DND-41 (cell line): ENCODE measurements around the gene NGLY1.

Experiments
- ATAC-seq: fragments of 200-7000 bp; cut with Tn5 transposase; 3 replicates; pipeline ENCODE4 v1.9.1; 2021; ENCODE audit warnings: low read depth; ENCODE audit not compliant: insufficient read depth
- DNase-seq: peaks from one replicate; pipeline ENCODE4 v3.0.0-alpha.2; 2020
- H2AFZ ChIP-seq: 2 replicates; pipeline ENCODE4 v1.6.0; 2012; ENCODE audit warnings: low read depth, low read length
- H3K27ac ChIP-seq: 2 replicates; pipeline ENCODE4 v1.5.1; 2012; ENCODE audit warnings: low read length, inconsistent platforms
- H3K27me3 ChIP-seq: fragments of 200-600 bp; sonication (generic); 2 replicates; pipeline ENCODE4 v1.6.0; 2012; ENCODE audit warnings: low read length, mild to moderate bottlenecking, inconsistent platforms; ENCODE audit not compliant: insufficient read depth, poor library complexity
- H3K36me3 ChIP-seq: 2 replicates; pipeline ENCODE4 v1.5.1; 2012; ENCODE audit warnings: low read length, inconsistent platforms; ENCODE audit not compliant: insufficient read depth
- H3K4me1 ChIP-seq: 2 replicates; pipeline ENCODE4 v1.5.1; 2012; ENCODE audit warnings: mild to moderate bottlenecking, low read length; ENCODE audit not compliant: insufficient read depth
- H3K4me2 ChIP-seq: 2 replicates; pipeline ENCODE4 v1.6.0; 2012; ENCODE audit warnings: mild to moderate bottlenecking, moderate library complexity, low read length, inconsistent platforms; ENCODE audit not compliant: insufficient read depth
- H3K4me3 ChIP-seq, 2 experiments: fragments of 200-600 bp in 1 of 2; shearing (Covaris generic) in 1 of 2; 2 replicates each; pipeline ENCODE4 v1.5.1; 2012 to 2016; ENCODE audit warnings: inconsistent platforms in 2 of 2, low read length in 2 of 2, mild to moderate bottlenecking in 2 of 2, low read depth in 1 of 2, moderate library complexity in 1 of 2
- H3K79me2 ChIP-seq: 2 replicates; pipeline ENCODE4 v1.6.0; 2012; ENCODE audit warnings: low read length, inconsistent platforms; ENCODE audit not compliant: insufficient read depth
- H3K9ac ChIP-seq: 2 replicates; pipeline ENCODE4 v1.6.0; 2012; ENCODE audit warnings: low read depth, mild to moderate bottlenecking, inconsistent platforms, low read length, moderate library complexity
- H3K9me3 ChIP-seq: 2 replicates; pipeline ENCODE4 v1.5.1; 2012; ENCODE audit warnings: low read length, moderate library complexity, mild to moderate bottlenecking, inconsistent platforms; ENCODE audit not compliant: insufficient read depth, severe bottlenecking
- H4K20me1 ChIP-seq: 2 replicates; pipeline ENCODE4 v1.6.0; 2012; ENCODE audit warnings: low read length; ENCODE audit not compliant: insufficient read depth
- CTCF ChIP-seq: IDR thresholded peaks from 2 replicates; pipeline ENCODE4 v1.5.1; 2012; ENCODE audit warnings: borderline replicate concordance, low read length, moderate library complexity, mild to moderate bottlenecking; ENCODE audit not compliant: poor library complexity, severe bottlenecking; ENCODE audit errors: extremely low read depth
- EZH2 ChIP-seq: IDR thresholded peaks from 3 replicates; pipeline ENCODE4 v1.6.1; 2012; ENCODE audit warnings: borderline replicate concordance, low read depth, mild to moderate bottlenecking, moderate library complexity, low read length, inconsistent platforms; ENCODE audit not compliant: severe bottlenecking

NGLY1 gene

DNA sequence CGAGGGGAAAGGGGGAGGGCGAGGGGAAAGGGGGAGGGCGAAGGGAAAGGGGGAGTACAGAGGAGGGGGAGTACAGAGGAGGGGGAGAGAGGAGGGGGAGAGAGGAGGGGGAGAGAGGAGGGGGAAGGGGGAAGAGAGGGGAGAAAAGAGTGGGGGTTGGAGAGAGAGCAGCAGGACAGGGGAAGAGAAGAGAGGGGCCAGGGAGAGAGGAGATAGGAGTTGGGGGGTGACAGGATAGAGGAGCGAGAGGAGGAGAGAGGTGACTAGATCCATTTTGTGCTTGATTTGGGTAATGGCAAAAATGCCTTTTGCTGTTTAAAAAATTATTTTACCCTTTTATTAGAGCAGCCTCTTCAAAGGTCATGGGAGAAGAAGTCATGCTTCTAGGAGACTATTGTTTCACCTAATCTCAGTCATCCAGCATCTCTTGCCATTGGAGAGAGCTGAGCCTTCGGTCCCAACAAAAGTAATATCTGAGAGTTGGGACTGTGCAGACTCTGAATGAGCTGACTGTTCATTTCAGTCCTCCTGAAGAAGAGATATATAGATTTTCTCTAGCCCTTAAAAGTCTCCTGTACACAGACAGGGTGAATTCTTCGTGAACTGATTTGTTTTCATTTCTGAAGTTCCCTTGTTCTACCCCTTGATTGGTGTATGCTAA, 103.5 kb downstream of the NGLY1 start:
- H3K79me2 ChIP-seq: no peaks in the 10 kb centered on the region
- no peaks in the 10 kb centered on the region for H3K9me3 ChIP-seq
- no peak for TF ChIP-seq EZH2
- TF ChIP-seq CTCF: no peak
- no peaks in the 10 kb centered on the region for H4K20me1 ChIP-seq
- no peak overlapping the region for H3K27ac ChIP-seq
- H3K9ac ChIP-seq: no peak overlapping the region
- H3K27me3 ChIP-seq: no peaks in the 10 kb centered on the region
- H3K4me1 ChIP-seq: no peaks in the 10 kb centered on the region
- no peaks in the 10 kb centered on the region for H3K36me3 ChIP-seq
- no peak overlapping the region for H2AFZ ChIP-seq
- ATAC-seq: no peak
- no peak for DNase-seq
- no peak overlapping the region for H3K4me2 ChIP-seq
- H3K4me3 ChIP-seq: no peak overlapping the region

GRCh38 chr3:25679166-25679565, 104.1 kb downstream of the NGLY1 start:
- Histone ChIP-seq H3K36me3 (no peaks in the 10 kb centered on the region), H3K27ac (no peak overlapping the region), H4K20me1 (no peaks in the 10 kb centered on the region), H3K9me3 (peaks cover under 1% of the 10 kb centered on the region), H3K79me2 (no peaks in the 10 kb centered on the region), H3K9ac (no peak overlapping the region), H2AFZ (no peak overlapping the region), H3K4me3 (no peak overlapping the region), H3K4me1 (no peaks in the 10 kb centered on the region), H3K4me2 (no peak overlapping the region), H3K27me3 (no peaks in the 10 kb centered on the region)
- ATAC-seq (no peak), DNase-seq (no peak)
- no peak for TF ChIP-seq CTCF
- no peak for TF ChIP-seq EZH2

DNA sequence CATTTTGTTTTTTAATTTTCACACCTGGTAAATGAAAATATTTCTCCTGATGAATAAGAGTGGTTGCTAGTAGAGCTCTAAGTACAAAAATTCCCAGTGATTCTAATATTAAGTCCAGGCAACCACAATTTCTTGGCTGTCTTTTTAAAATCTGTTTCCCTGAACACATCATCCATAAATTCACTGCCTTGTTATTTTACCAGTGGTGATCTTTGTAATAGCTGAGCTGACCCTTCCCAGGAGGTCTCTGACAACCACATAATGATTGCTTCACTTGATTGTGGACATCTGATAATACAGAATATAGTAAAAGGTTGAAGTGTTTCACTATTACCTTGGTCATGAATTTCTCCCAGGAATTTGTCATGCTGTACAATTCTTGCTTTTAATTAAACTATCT, 104.7 kb downstream of the NGLY1 start:
- H3K79me2 ChIP-seq: no peaks in the 10 kb centered on the region
- H3K9ac ChIP-seq: no peak overlapping the region
- peaks cover 6% of the 10 kb centered on the region for H3K9me3 ChIP-seq
- no peak overlapping the region for H2AFZ ChIP-seq
- H3K4me1 ChIP-seq: no peaks in the 10 kb centered on the region
- H3K36me3 ChIP-seq: peaks cover 4% of the 10 kb centered on the region; the same call in 1 of the 2 replicates
- H4K20me1 ChIP-seq: no peaks in the 10 kb centered on the region
- H3K4me2 ChIP-seq: no peak overlapping the region
- H3K27me3 ChIP-seq: no peaks in the 10 kb centered on the region
- no peak overlapping the region for H3K4me3 ChIP-seq
- no peak overlapping the region for H3K27ac ChIP-seq
- TF ChIP-seq CTCF: no peak
- no peak for TF ChIP-seq EZH2
- DNase-seq (no peak), ATAC-seq (no peak)
